Effector memory CD8-positive, alpha-beta T cell (primary cell): ENCODE data around the gene MBNL3.

Experiments used
- ATAC-seq: fragments of 150-1000 bp; cut with Tn5 transposase; replicated peaks from 2 replicates; pipeline ENCODE4 v1.10.0; 2021; ENCODE audit warnings: mild to moderate bottlenecking, moderate library complexity
- DNase-seq, 3 experiments: peaks; one replicate each; pipeline ENCODE4 v3.0.0; 2021
- H3K27ac Mint-ChIP-seq, 2 donors: one replicate each; pipeline ENCODE4 v1.8.0; 2022; ENCODE audit warnings: mild to moderate bottlenecking in 2 of 2, mixed read lengths in 2 of 2, moderate library complexity in 2 of 2
- H3K27me3 Mint-ChIP-seq, 2 donors: one replicate each; pipeline ENCODE4 v1.8.0; 2022; ENCODE audit warnings: mixed read lengths in 2 of 2
- H3K36me3 Mint-ChIP-seq: one replicate; pipeline ENCODE4 v1.8.0; 2022; ENCODE audit warnings: mild to moderate bottlenecking, moderate library complexity, mixed read lengths; ENCODE audit not compliant: insufficient read depth
- H3K4me1 Mint-ChIP-seq, 2 donors: one replicate each; pipeline ENCODE4 v1.8.0; 2022; ENCODE audit warnings: low read depth in 2 of 2, mixed read lengths in 2 of 2
- H3K4me3 Mint-ChIP-seq, 2 donors: one replicate each; pipeline ENCODE4 v1.8.0; 2022; ENCODE audit warnings: mild to moderate bottlenecking in 2 of 2, mixed read lengths in 2 of 2, moderate library complexity in 2 of 2
- H3K9me3 Mint-ChIP-seq, 2 donors: one replicate each; pipeline ENCODE4 v1.8.0; 2022; ENCODE audit warnings: mixed read lengths in 2 of 2

MBNL3 gene

GRCh38 chrX:132425744-132426318 is 63.0 kb downstream of the MBNL3 start:
- ATAC-seq (no peak), DNase-seq (no peak)
- peaks cover 7 to 16% of the 10 kb centered on the region in 2 donors for H3K4me1 Mint-ChIP-seq
- no peaks in the 10 kb centered on the region for H3K9me3 Mint-ChIP-seq
- H3K36me3 Mint-ChIP-seq: no peaks in the 10 kb centered on the region
- no peak overlapping the region for H3K27ac Mint-ChIP-seq
- H3K27me3 Mint-ChIP-seq: no peaks in the 10 kb centered on the region
- no peak overlapping the region for H3K4me3 Mint-ChIP-seq

- Mint-ChIP-seq H3K9me3 (no peaks in the 10 kb centered on the region), H3K4me3 (no peak overlapping the region), H3K36me3 (peaks cover 3% of the 10 kb centered on the region), H3K27me3 (no peaks in the 10 kb centered on the region), H3K4me1 (peaks cover 7 to 16% of the 10 kb centered on the region in 2 donors), H3K27ac (no peak overlapping the region)
- ATAC-seq (no peak), DNase-seq (no peak)
Measured at GRCh38 chrX:132423323-132423722, 65.5 kb downstream of the MBNL3 start.

DNA sequence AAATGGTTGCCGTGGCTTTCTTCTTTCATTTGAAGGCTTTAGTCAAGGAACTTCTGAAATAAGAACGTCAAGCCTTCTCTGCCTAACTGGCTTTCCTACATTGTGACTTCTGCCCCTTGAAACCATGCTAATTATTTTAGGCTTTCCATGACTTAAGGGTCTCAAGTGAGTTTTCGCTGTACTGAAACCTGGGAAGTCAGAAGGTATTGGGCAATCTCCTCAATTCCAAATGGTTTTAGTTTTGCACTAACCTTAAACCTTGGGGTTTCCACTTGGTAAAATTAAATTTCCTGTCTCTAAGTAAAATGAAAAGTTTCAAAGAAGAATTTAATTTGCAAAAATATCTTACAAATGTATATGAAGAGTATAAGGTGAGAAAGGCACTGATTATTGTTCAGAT is 73.8 kb downstream of the MBNL3 start:
- no peaks in the 10 kb centered on the region for H3K9me3 Mint-ChIP-seq
- DNase-seq (no peak), ATAC-seq (no peak)
- peaks cover 3 to 6% of the 10 kb centered on the region in 2 donors for H3K4me1 Mint-ChIP-seq
- no peaks in the 10 kb centered on the region for H3K27me3 Mint-ChIP-seq
- no peak overlapping the region for H3K4me3 Mint-ChIP-seq
- H3K36me3 Mint-ChIP-seq: peaks cover under 1% of the 10 kb centered on the region
- no peak overlapping the region for H3K27ac Mint-ChIP-seq

- ATAC-seq (no peak), DNase-seq (no peak)
- H3K4me1 Mint-ChIP-seq: peaks cover 5 to 7% of the 10 kb centered on the region in 2 donors
- no peaks in the 10 kb centered on the region for H3K36me3 Mint-ChIP-seq
- no peaks in the 10 kb centered on the region for H3K27me3 Mint-ChIP-seq
- H3K27ac Mint-ChIP-seq: no peak overlapping the region
- H3K9me3 Mint-ChIP-seq: no peaks in the 10 kb centered on the region
- no peak overlapping the region for H3K4me3 Mint-ChIP-seq
Measured at GRCh38 chrX:132414404-132414803, 74.4 kb downstream of the MBNL3 start.

DNA sequence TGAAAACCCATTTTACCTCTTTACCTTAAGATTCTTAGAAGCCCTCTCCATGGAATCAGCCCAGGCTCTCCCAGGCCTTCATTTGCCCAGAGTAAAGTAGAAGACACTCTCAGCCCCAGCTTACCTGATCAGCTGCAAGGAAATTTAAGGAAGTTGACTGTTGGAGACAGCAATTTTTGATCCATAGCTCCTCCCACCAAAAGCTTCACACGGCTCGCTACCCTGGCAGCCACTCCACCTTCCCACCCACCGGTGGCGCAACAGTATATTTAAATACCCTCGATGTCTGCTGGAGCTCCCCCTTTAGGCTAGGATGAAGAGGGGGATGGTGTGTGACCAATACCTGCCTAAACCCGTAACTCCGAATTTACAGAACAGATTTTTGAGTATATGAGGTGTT is 75.4 kb downstream of the MBNL3 start:
- H3K4me3 Mint-ChIP-seq: no peak overlapping the region
- H3K36me3 Mint-ChIP-seq: no peaks in the 10 kb centered on the region

GRCh38 chrX:132412208-132412607 is 76.6 kb downstream of the MBNL3 start:
- H3K36me3 Mint-ChIP-seq: no peaks in the 10 kb centered on the region
- peaks cover 5 to 8% of the 10 kb centered on the region in 2 donors for H3K4me1 Mint-ChIP-seq
- no peak for ATAC-seq
- no peak overlapping the region for H3K4me3 Mint-ChIP-seq
- H3K9me3 Mint-ChIP-seq: no peaks in the 10 kb centered on the region
- no peak overlapping the region for H3K27ac Mint-ChIP-seq
- no peaks in the 10 kb centered on the region for H3K27me3 Mint-ChIP-seq
- no peak for DNase-seq

More for the DNA sequence above, 75.4 kb downstream of the MBNL3 start:
- H3K27ac Mint-ChIP-seq: no peak overlapping the region
- ATAC-seq: no peak
- H3K27me3 Mint-ChIP-seq: no peaks in the 10 kb centered on the region
- peaks cover 5 to 8% of the 10 kb centered on the region in 2 donors for H3K4me1 Mint-ChIP-seq
- H3K9me3 Mint-ChIP-seq: no peaks in the 10 kb centered on the region
- no peak for DNase-seq

GRCh38 chrX:132411310-132411977 is 77.4 kb downstream of the MBNL3 start:
- no peak for DNase-seq
- H3K4me3 Mint-ChIP-seq: no peak overlapping the region
- no peak overlapping the region for H3K27ac Mint-ChIP-seq
- H3K9me3 Mint-ChIP-seq: no peaks in the 10 kb centered on the region
- no peaks in the 10 kb centered on the region for H3K27me3 Mint-ChIP-seq
- ATAC-seq: no peak
- H3K4me1 Mint-ChIP-seq: peaks cover 5 to 8% of the 10 kb centered on the region in 2 donors
- no peaks in the 10 kb centered on the region for H3K36me3 Mint-ChIP-seq

DNA sequence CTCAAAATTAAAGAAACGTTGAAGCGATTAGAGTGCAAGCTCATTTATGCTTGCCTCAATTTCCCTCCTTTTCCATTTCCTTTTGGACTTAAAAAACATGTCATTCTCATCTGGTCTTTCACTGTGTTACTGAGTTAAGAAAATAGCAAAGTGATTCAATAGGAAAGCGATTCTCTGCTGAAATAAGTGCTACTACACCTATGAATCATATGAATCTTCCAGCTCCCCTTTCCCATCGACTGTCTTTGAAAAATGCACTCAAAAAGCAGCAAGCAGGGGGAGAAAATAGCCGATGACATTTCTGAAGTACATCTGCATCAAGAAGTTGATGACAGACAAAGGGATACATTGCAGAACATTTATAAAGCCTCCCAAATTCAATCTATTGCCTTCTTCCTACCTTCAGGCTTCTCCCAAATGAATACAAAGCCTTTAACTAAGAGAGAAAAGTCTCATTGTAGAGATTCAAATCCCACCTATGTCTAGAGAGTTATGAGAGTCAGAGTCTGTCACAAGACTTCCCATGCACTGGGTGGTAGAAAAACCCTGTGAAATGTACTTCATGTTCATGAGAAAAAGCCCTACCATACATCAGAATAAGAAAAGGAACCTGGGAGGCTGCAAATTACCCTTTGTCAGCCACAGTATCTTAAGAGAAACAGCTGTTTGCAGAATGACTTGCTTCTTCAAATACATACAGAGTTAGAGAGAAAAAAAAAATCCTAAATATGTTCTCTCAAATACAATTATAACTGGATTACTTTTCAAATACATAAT is 78.9 kb downstream of the MBNL3 start:
- no peak overlapping the region for H3K4me3 Mint-ChIP-seq
- peaks cover 5 to 7% of the 10 kb centered on the region in 2 donors for H3K4me1 Mint-ChIP-seq
- H3K27ac Mint-ChIP-seq: peak overlapping the region in 1 of 2 donors; percentile 52
- no peaks in the 10 kb centered on the region for H3K27me3 Mint-ChIP-seq
- no peaks in the 10 kb centered on the region for H3K9me3 Mint-ChIP-seq
- ATAC-seq (no peak), DNase-seq (no peak)
- H3K36me3 Mint-ChIP-seq: peaks cover 6% of the 10 kb centered on the region

DNA sequence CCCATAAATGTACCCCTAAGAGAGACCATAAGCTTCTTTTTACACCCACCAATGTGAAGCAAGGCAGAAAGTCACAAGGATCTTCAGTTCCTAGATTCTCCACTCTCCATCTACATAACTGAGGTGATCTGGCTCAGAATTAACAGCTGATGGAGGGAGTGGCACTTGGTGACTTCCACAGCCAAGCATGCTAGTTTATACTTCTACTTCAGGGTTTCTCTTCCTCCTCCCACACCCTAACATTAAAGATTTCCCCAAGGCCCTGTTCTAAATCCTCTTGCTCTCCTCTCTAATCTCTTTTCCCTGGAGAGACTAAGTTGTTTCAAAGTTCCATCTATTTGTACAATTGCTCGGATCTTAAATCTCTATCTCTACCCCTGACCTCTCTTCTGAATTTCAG is 81.1 kb downstream of the MBNL3 start:
- H3K9me3 Mint-ChIP-seq: no peaks in the 10 kb centered on the region
- H3K36me3 Mint-ChIP-seq: peaks cover 6% of the 10 kb centered on the region
- no peak overlapping the region for H3K27ac Mint-ChIP-seq
- ATAC-seq (no peak), DNase-seq (no peak)
- H3K27me3 Mint-ChIP-seq: no peaks in the 10 kb centered on the region
- H3K4me3 Mint-ChIP-seq: no peak overlapping the region
- peaks cover 4 to 7% of the 10 kb centered on the region in 2 donors for H3K4me1 Mint-ChIP-seq

DNA sequence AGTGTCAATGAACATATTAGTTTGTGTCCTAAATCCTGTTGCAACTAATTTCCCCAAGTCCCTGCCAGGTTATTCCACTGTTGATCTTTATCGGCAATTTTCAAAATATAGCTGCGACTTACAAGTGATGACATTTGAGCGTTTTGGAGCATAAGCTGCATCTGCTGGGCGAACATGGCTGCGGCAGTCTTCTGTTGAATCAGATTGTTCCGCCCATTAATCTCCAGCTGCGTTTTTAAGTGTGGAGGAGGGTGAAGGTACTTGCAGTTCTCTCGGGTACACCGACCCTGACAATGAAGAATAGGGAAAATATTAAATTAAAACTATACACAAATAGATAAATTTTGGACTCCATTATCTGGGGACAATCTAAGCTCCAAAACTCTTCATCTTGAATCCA is 82.7 kb downstream of the MBNL3 start:
- DNase-seq: no peak
- H3K4me3 Mint-ChIP-seq: no peak overlapping the region
- peaks cover 6% of the 10 kb centered on the region for H3K36me3 Mint-ChIP-seq
- peaks cover 0 to 4% of the 10 kb centered on the region in 2 donors for H3K4me1 Mint-ChIP-seq
- no peaks in the 10 kb centered on the region for H3K9me3 Mint-ChIP-seq
- ATAC-seq: no peak
- no peak overlapping the region for H3K27ac Mint-ChIP-seq
- no peaks in the 10 kb centered on the region for H3K27me3 Mint-ChIP-seq

- ATAC-seq (no peak), DNase-seq (no peak)
- H3K4me3 Mint-ChIP-seq: no peak overlapping the region
- H3K27me3 Mint-ChIP-seq: no peaks in the 10 kb centered on the region
- H3K4me1 Mint-ChIP-seq: peaks cover 0 to 1% of the 10 kb centered on the region in 2 donors
- H3K36me3 Mint-ChIP-seq: peaks cover 6% of the 10 kb centered on the region
- no peak overlapping the region for H3K27ac Mint-ChIP-seq
- no peaks in the 10 kb centered on the region for H3K9me3 Mint-ChIP-seq
Measured at GRCh38 chrX:132404266-132404665, 84.6 kb downstream of the MBNL3 start.

- H3K4me3 Mint-ChIP-seq: no peak overlapping the region
- no peaks in the 10 kb centered on the region for H3K9me3 Mint-ChIP-seq
- no peak for DNase-seq
Measured at GRCh38 chrX:132401935-132402334, 86.9 kb downstream of the MBNL3 start.

DNA sequence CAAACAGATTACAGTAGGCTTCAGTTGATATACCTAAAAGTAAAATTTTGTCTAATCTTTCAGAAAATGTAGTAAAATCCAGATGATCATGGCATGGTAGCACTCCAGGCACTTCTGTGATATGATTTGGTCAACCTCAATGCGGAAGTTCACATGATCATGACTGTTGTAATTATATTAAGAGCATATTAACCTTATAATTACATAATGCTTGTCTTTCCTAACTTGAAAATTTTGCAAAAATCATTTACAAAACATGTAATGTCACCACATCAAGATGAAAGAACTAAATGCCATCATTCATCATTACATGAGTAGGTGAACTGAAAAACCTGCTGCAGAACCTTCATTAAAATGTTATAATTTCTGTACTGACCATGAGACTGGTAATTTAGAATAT is 88.1 kb downstream of the MBNL3 start:
- no peak overlapping the region for H3K4me3 Mint-ChIP-seq
- H3K36me3 Mint-ChIP-seq: peaks cover 1% of the 10 kb centered on the region
- H3K4me1 Mint-ChIP-seq: peaks cover 0 to 9% of the 10 kb centered on the region in 2 donors
- DNase-seq (no peak), ATAC-seq (no peak)
- H3K27ac Mint-ChIP-seq: no peak overlapping the region
- H3K27me3 Mint-ChIP-seq: no peaks in the 10 kb centered on the region
- H3K9me3 Mint-ChIP-seq: no peaks in the 10 kb centered on the region

More at GRCh38 chrX:132401935-132402334, 86.9 kb downstream of the MBNL3 start:
- Mint-ChIP-seq H3K27me3 (no peaks in the 10 kb centered on the region), H3K27ac (no peak overlapping the region), H3K36me3 (peaks cover 6% of the 10 kb centered on the region), H3K4me1 (peaks cover 0 to 9% of the 10 kb centered on the region in 2 donors)
- ATAC-seq: no peak

- no peaks in the 10 kb centered on the region for H3K27me3 Mint-ChIP-seq
- no peaks in the 10 kb centered on the region for H3K9me3 Mint-ChIP-seq
- DNase-seq (no peak), ATAC-seq (no peak)
- no peak overlapping the region for H3K27ac Mint-ChIP-seq
- no peak overlapping the region for H3K4me3 Mint-ChIP-seq
- H3K36me3 Mint-ChIP-seq: peaks cover 3% of the 10 kb centered on the region
- H3K4me1 Mint-ChIP-seq: peaks cover 0 to 16% of the 10 kb centered on the region in 2 donors
Measured at GRCh38 chrX:132395645-132396044, 93.2 kb downstream of the MBNL3 start.
